ENCODE measurements around the gene ZFP36. TPM values are rescaled to one million over a fixed set of nuclear protein-coding genes. Genes with fewer than 3 reads are reported as not detected.

ZFP36 gene
- total RNA-seq, 1 donor from 2014 or later = 3.1 TPM

DNA sequence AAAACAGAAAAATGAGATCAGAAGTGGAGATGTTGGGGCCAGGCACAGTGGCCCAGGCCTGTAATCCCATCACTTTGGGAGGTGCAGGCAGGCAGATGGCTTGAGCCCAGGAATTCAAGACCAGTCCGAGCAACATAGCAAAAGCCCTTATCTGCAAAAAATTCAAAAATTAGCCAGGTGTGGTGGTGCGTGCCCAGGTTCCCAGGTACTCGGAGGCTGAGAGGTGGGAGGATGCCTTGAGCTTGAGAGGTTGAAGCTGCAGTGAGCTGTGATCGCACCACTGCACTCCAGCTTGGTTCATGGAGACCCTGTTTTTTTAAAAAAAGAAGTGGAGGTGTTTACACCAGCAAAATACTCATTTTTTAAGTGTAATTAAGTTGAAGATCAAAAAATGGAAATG lies 6.6 kb upstream of the ZFP36 start:
- Mint-ChIP-seq H3K27me3 (ENCODE audit: unreplicated experiment) (peaks cover 13% of the 10 kb centered on the region), H3K9me3 (ENCODE audit: unreplicated experiment) (peaks cover 19% of the 10 kb centered on the region), H3K4me1 (ENCODE audit: low read depth, unreplicated experiment) (peaks cover 18% of the 10 kb centered on the region), H3K27ac (ENCODE audit: unreplicated experiment) (peak overlapping the region; percentile 7), H3K4me3 (ENCODE audit: unreplicated experiment) (no peak overlapping the region), H3K36me3 (ENCODE audit: unreplicated experiment) (no peaks in the 10 kb centered on the region)
- DNase-seq = no peak
- TF ChIP-seq, protein P1, sequence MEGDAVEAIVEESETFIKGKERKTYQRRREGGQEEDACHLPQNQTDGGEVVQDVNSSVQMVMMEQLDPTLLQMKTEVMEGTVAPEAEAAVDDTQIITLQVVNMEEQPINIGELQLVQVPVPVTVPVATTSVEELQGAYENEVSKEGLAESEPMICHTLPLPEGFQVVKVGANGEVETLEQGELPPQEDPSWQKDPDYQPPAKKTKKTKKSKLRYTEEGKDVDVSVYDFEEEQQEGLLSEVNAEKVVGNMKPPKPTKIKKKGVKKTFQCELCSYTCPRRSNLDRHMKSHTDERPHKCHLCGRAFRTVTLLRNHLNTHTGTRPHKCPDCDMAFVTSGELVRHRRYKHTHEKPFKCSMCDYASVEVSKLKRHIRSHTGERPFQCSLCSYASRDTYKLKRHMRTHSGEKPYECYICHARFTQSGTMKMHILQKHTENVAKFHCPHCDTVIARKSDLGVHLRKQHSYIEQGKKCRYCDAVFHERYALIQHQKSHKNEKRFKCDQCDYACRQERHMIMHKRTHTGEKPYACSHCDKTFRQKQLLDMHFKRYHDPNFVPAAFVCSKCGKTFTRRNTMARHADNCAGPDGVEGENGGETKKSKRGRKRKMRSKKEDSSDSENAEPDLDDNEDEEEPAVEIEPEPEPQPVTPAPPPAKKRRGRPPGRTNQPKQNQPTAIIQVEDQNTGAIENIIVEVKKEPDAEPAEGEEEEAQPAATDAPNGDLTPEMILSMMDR (IDR thresholded peaks at IDR 0.05; ENCODE audit: partially characterized antibody, unreplicated experiment) = no peak

DNA sequence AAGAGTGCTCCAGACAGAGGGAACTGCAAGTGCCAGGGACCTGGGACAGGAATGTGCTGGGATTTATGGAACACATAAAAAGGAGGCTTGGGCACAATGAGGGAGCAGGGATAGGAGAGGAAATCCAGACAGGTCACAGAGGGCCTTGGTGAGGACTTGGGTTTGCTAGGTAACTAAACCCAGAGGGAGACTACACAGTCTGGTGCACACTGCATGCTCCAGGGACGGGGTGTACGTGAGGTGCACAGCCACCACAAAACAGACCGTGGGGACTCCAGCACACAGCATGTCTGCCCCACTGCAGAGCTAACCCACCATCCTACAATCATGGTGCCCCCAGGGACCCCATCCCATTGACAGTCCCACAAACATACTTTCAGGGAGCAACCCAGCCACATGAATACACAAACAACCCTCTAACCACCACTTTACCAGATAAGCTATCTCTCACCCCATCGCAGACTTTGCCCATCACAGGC lies 5.5 kb upstream of the ZFP36 start:
- TF ChIP-seq, protein P1 (IDR thresholded peaks at IDR 0.05; ENCODE audit: partially characterized antibody, unreplicated experiment) = no peak
- peak overlapping the region; percentile 81 for H3K4me3 Mint-ChIP-seq (ENCODE audit: unreplicated experiment)
- peaks cover 19% of the 10 kb centered on the region for H3K9me3 Mint-ChIP-seq (ENCODE audit: unreplicated experiment)
- H3K27me3 Mint-ChIP-seq (ENCODE audit: unreplicated experiment) = peaks cover 13% of the 10 kb centered on the region
- no peak for DNase-seq
- H3K36me3 Mint-ChIP-seq (ENCODE audit: unreplicated experiment) = no peaks in the 10 kb centered on the region
- peak overlapping the region; percentile 74 for H3K27ac Mint-ChIP-seq (ENCODE audit: unreplicated experiment)
- H3K4me1 Mint-ChIP-seq (ENCODE audit: low read depth, unreplicated experiment) = peaks cover 18% of the 10 kb centered on the region

DNA sequence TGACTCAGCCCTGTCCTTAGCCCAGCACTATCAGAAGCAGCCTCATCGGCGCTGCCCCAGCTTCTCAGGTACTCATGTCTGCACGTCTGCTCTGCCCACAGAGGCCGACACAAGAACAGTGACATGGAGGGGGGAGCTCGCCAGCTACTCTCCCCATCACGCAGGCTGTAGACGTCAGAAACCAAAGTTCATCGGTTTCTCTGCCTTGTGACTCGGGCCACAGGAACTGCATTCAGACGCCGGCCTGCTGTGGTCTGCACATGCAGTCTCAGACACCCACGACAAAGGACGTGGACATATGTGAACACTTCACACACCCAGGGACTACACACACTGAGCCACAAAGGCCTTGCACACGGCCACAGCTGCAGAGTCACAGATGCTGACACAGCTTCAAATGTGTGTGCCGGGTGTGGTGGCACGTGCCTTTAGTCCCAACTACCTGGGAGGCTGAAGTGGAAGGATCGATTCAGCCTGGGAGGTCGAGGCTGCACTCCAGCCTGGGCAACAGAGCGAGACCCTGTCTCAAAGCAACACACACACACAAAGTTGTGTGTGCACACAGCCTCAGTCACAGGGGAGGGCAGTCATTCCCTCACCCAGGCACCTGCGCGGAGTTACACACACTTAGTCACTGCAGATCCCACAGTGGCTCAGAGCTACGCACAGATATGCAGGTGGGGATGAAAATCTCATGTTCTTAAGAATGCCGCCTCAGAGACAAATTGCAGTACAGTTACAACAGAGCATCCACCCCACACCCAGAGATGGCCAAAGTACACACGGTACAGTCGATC lies 4.9 kb upstream of the ZFP36 start:
- no peak for DNase-seq
- H3K27me3 Mint-ChIP-seq (ENCODE audit: unreplicated experiment) = peaks cover 15% of the 10 kb centered on the region
- TF ChIP-seq, protein P1 (IDR thresholded peaks at IDR 0.05; ENCODE audit: partially characterized antibody, unreplicated experiment) = no peak
- H3K4me1 Mint-ChIP-seq (ENCODE audit: low read depth, unreplicated experiment) = peaks cover 20% of the 10 kb centered on the region
- H3K4me3 Mint-ChIP-seq (ENCODE audit: unreplicated experiment) = peak overlapping the region; percentile 81
- no peaks in the 10 kb centered on the region for H3K36me3 Mint-ChIP-seq (ENCODE audit: unreplicated experiment)
- H3K27ac Mint-ChIP-seq (ENCODE audit: unreplicated experiment) = peak overlapping the region; percentile 74
- H3K9me3 Mint-ChIP-seq (ENCODE audit: unreplicated experiment) = peaks cover 19% of the 10 kb centered on the region

DNA sequence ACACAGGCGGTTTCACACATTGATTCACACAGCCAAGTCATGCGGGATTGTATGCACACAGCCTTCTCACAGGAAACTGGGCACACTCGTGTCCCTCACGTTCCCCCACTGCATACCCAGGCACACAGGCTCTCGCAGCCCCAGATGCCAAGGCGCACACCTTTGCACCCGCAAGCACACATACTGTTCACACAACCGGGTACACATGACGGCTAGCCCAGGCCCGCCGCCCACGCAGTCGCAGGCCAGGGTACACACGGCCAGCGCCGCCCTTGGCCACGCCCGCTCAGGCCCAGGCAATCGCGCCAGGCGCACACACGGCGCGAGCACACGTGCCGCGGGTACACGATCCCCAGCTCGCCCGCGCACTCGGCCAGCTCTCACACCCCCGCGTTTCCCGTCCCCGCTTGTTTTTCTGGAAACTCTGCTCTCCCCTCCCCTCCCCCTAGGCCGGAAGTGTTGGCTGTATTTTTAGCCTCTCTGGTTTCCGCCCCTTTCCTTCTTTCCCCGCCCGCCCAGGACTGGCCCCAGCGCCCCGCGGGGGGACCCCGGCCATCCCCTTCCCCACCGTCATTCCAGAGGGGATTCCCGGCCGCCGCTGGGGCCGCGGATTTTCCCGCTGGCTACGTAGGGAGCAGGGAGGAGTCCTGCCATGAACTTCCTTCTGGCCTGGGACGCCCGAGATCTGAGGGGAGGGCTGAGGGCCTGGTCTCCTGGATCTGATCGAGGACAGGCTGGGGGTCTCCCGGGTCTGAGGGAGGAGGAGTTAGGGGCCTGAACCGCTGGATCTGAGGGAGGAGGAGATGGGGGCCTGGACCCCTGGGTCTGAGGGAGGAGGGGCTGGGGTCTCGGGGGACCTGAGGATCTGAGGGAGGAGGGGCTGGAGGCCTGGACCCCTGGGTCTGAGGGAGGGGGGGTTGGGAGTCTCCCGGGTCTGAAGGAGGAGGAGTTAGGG lies 4.0 kb upstream of the ZFP36 start:
- H3K27me3 Mint-ChIP-seq (ENCODE audit: unreplicated experiment) = peaks cover 15% of the 10 kb centered on the region
- DNase-seq = peak; percentile 61
- H3K9me3 Mint-ChIP-seq (ENCODE audit: unreplicated experiment) = peaks cover 19% of the 10 kb centered on the region
- TF ChIP-seq, protein P1 (IDR thresholded peaks at IDR 0.05; ENCODE audit: partially characterized antibody, unreplicated experiment) = no peak
- H3K4me1 Mint-ChIP-seq (ENCODE audit: low read depth, unreplicated experiment) = peaks cover 20% of the 10 kb centered on the region
- peak overlapping the region; percentile 82 for H3K4me3 Mint-ChIP-seq (ENCODE audit: unreplicated experiment)
- peak overlapping the region; percentile 74 for H3K27ac Mint-ChIP-seq (ENCODE audit: unreplicated experiment)
- no peaks in the 10 kb centered on the region for H3K36me3 Mint-ChIP-seq (ENCODE audit: unreplicated experiment)

Data from glutamatergic neuron (in vitro differentiated cells).